ENCODE measurements around the gene MKI67.

- TF ChIP-seq, protein P1, sequence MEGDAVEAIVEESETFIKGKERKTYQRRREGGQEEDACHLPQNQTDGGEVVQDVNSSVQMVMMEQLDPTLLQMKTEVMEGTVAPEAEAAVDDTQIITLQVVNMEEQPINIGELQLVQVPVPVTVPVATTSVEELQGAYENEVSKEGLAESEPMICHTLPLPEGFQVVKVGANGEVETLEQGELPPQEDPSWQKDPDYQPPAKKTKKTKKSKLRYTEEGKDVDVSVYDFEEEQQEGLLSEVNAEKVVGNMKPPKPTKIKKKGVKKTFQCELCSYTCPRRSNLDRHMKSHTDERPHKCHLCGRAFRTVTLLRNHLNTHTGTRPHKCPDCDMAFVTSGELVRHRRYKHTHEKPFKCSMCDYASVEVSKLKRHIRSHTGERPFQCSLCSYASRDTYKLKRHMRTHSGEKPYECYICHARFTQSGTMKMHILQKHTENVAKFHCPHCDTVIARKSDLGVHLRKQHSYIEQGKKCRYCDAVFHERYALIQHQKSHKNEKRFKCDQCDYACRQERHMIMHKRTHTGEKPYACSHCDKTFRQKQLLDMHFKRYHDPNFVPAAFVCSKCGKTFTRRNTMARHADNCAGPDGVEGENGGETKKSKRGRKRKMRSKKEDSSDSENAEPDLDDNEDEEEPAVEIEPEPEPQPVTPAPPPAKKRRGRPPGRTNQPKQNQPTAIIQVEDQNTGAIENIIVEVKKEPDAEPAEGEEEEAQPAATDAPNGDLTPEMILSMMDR (IDR thresholded peaks at IDR 0.05) = no peak
- TF ChIP-seq POLR2AphosphoS5 (IDR thresholded peaks at IDR 0.05) (no peak), POLR2A (IDR thresholded peaks at IDR 0.05) (no peak)
Measured at GRCh38 chr10:128161031-128161430, 34.8 kb upstream of the MKI67 start.
